SK-N-SH treated with all-trans-retinoic acid at 6 μM for 48 hours (cell line): Measurements from ENCODE around the gene DENR.

Experiments used
- ATAC-seq: fragments of 200-7000 bp; cut with Tn5 transposase; 3 replicates; pipeline ENCODE4 v1.9.1; 2020; ENCODE audit warnings: mild to moderate bottlenecking, moderate library complexity
- ARNTL ChIP-seq: fragments of 450-650 bp; formaldehyde crosslinking; IDR thresholded peaks from 2 replicates; pipeline ENCODE4 v1.5.0; 2020; ENCODE audit warnings: low read depth, mild to moderate bottlenecking, moderate library complexity, borderline replicate concordance
- BACH2 ChIP-seq: fragments of 250-450 bp; sonication (Bioruptor Pico); IDR thresholded peaks from 2 replicates; pipeline ENCODE4 v1.9.0; 2021; ENCODE audit warnings: mild to moderate bottlenecking, borderline replicate concordance
- CSDC2 ChIP-seq: fragments of 250-450 bp; sonication (Bioruptor Pico); IDR thresholded peaks from 2 replicates; pipeline ENCODE4 v1.5.0; 2020; ENCODE audit warnings: mild to moderate bottlenecking, moderate library complexity
- ESRRG ChIP-seq: fragments of 250-450 bp; sonication (Bioruptor Pico); IDR thresholded peaks from 2 replicates; pipeline ENCODE4 v1.6.1; 2021; ENCODE audit warnings: mild to moderate bottlenecking
- GLIS3 ChIP-seq: fragments of 250-450 bp; sonication (Bioruptor Pico); IDR thresholded peaks from 2 replicates; pipeline ENCODE4 v1.5.0; 2020; ENCODE audit warnings: mild to moderate bottlenecking, moderate library complexity
- ISL1 ChIP-seq: fragments of 250-450 bp; sonication (Bioruptor Pico); IDR thresholded peaks from 2 replicates; pipeline ENCODE4 v2.1.2; 2022; ENCODE audit warnings: mild to moderate bottlenecking, moderate library complexity
- PPARA ChIP-seq: fragments of 250-450 bp; sonication (Bioruptor Pico); IDR thresholded peaks from 2 replicates; pipeline ENCODE4 v1.5.0; 2020; ENCODE audit warnings: mild to moderate bottlenecking, borderline replicate concordance
- RARB ChIP-seq: fragments of 250-450 bp; sonication (Bioruptor Pico); IDR thresholded peaks from 2 replicates; pipeline ENCODE4 v1.8.0; 2021; ENCODE audit warnings: mild to moderate bottlenecking, moderate library complexity
- SNAI2 ChIP-seq: fragments of 250-450 bp; sonication (Bioruptor Pico); IDR thresholded peaks from 2 replicates; pipeline ENCODE4 v1.5.0; 2020; ENCODE audit warnings: mild to moderate bottlenecking, moderate library complexity
- TCF4 ChIP-seq: fragments of 250-450 bp; sonication (Bioruptor Pico); IDR thresholded peaks from 2 replicates; pipeline ENCODE4 v1.8.0; 2021; ENCODE audit warnings: mild to moderate bottlenecking, moderate library complexity, borderline replicate concordance
- TOX ChIP-seq: fragments of 250-450 bp; sonication (Bioruptor Pico); IDR thresholded peaks from 2 replicates; pipeline ENCODE4 v1.8.0; 2021; ENCODE audit warnings: mild to moderate bottlenecking, moderate library complexity, borderline replicate concordance
- ZC3H10 ChIP-seq: fragments of 250-450 bp; sonication (Bioruptor Pico); IDR thresholded peaks from 2 replicates; pipeline ENCODE4 v1.5.1; 2021; ENCODE audit warnings: mild to moderate bottlenecking, moderate library complexity
- ZFP30 ChIP-seq: fragments of 450-650 bp; formaldehyde crosslinking; IDR thresholded peaks from 2 replicates; pipeline ENCODE4 v1.5.0; 2022; ENCODE audit warnings: mild to moderate bottlenecking, moderate library complexity
- ZNF565 ChIP-seq: fragments of 450-650 bp; formaldehyde crosslinking; conservative IDR thresholded peaks from 2 replicates; pipeline ENCODE4 v1.5.0; 2020; ENCODE audit warnings: low read depth, mild to moderate bottlenecking, moderate library complexity
- ZNF70 ChIP-seq: fragments of 450-650 bp; formaldehyde crosslinking; IDR thresholded peaks from 2 replicates; pipeline ENCODE4 v1.5.0; 2020; ENCODE audit warnings: mild to moderate bottlenecking, moderate library complexity
- TF ChIP-seq, protein P1 (sequence below): fragments of 250-450 bp; sonication (Bioruptor Pico); IDR thresholded peaks from 2 replicates; pipeline ENCODE4 v1.5.1; 2021; ENCODE audit warnings: mild to moderate bottlenecking, moderate library complexity
- TF ChIP-seq, protein P2 (sequence below): fragments of 250-450 bp; sonication (Bioruptor Pico); IDR thresholded peaks from 2 replicates; pipeline ENCODE4 v1.8.0; 2020; ENCODE audit warnings: mild to moderate bottlenecking, moderate library complexity, borderline replicate concordance
- TF ChIP-seq, protein P3 (sequence below): fragments of 250-450 bp; sonication (Bioruptor Pico); IDR thresholded peaks from 2 replicates; pipeline ENCODE4 v1.8.0; 2021; ENCODE audit warnings: low read depth, mild to moderate bottlenecking, moderate library complexity, borderline replicate concordance
- TF ChIP-seq, protein P4 (sequence below): fragments of 250-450 bp; sonication (Bioruptor Pico); IDR thresholded peaks from 2 replicates; pipeline ENCODE4 v1.5.1; 2020; ENCODE audit warnings: low read depth, mild to moderate bottlenecking, moderate library complexity
- TF ChIP-seq, protein P5 (sequence below): fragments of 250-450 bp; sonication (Bioruptor Pico); IDR thresholded peaks from 2 replicates; pipeline ENCODE4 v1.5.0; 2020; ENCODE audit warnings: mild to moderate bottlenecking, moderate library complexity

The DENR gene

DNA sequence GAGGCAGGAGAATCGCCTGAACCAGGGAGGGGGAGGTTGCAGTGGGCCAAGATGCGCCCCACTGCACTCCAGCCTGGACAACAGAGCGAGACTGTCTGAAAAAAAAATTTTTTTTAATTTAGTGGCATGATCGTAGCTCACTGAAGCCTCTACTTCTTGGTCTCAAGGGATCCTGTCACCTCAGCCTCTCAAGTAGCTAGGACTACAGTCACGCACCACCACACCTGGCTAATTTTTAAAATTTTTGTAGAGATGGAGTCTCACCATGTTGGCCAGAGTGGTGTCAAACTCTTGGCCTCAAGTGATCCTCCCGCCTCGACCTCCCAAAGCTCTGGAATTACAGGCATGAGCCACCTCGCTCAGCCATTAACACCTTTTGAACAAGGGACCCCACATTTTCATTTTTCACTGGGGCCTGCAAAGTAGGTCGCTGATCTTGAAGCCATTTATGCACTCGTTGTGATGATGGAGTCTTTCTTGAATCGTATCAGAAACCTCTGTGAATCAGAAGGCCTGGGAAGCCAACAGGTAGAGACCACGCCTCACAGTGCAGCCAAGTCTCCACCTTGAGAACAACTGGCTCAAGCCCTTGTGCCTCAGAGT, 27.9 kb upstream of the DENR start:
- no peak for TF ChIP-seq ZFP30
- no peak for TF ChIP-seq RARB (CRISPR knock-in tag)
- TF ChIP-seq ESRRG (CRISPR knock-in tag) = no peak
- TF ChIP-seq, protein P1, sequence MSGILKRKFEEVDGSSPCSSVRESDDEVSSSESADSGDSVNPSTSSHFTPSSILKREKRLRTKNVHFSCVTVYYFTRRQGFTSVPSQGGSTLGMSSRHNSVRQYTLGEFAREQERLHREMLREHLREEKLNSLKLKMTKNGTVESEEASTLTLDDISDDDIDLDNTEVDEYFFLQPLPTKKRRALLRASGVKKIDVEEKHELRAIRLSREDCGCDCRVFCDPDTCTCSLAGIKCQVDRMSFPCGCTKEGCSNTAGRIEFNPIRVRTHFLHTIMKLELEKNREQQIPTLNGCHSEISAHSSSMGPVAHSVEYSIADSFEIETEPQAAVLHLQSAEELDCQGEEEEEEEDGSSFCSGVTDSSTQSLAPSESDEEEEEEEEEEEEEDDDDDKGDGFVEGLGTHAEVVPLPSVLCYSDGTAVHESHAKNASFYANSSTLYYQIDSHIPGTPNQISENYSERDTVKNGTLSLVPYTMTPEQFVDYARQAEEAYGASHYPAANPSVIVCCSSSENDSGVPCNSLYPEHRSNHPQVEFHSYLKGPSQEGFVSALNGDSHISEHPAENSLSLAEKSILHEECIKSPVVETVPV = no peak
- no peak for TF ChIP-seq ISL1 (CRISPR knock-in tag)
- TF ChIP-seq, protein P2, sequence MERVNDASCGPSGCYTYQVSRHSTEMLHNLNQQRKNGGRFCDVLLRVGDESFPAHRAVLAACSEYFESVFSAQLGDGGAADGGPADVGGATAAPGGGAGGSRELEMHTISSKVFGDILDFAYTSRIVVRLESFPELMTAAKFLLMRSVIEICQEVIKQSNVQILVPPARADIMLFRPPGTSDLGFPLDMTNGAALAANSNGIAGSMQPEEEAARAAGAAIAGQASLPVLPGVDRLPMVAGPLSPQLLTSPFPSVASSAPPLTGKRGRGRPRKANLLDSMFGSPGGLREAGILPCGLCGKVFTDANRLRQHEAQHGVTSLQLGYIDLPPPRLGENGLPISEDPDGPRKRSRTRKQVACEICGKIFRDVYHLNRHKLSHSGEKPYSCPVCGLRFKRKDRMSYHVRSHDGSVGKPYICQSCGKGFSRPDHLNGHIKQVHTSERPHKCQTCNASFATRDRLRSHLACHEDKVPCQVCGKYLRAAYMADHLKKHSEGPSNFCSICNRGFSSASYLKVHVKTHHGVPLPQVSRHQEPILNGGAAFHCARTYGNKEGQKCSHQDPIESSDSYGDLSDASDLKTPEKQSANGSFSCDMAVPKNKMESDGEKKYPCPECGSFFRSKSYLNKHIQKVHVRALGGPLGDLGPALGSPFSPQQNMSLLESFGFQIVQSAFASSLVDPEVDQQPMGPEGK (CRISPR knock-in tag) = no peak
- TF ChIP-seq ZNF70 (CRISPR knock-in tag) = no peak
- TF ChIP-seq, protein P3, sequence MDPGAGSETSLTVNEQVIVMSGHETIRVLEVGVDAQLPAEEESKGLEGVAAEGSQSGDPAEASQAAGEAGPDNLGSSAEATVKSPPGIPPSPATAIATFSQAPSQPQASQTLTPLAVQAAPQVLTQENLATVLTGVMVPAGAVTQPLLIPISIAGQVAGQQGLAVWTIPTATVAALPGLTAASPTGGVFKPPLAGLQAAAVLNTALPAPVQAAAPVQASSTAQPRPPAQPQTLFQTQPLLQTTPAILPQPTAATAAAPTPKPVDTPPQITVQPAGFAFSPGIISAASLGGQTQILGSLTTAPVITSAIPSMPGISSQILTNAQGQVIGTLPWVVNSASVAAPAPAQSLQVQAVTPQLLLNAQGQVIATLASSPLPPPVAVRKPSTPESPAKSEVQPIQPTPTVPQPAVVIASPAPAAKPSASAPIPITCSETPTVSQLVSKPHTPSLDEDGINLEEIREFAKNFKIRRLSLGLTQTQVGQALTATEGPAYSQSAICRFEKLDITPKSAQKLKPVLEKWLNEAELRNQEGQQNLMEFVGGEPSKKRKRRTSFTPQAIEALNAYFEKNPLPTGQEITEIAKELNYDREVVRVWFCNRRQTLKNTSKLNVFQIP = no peak
- no peak for TF ChIP-seq BACH2 (CRISPR knock-in tag)
- TF ChIP-seq, protein P4, sequence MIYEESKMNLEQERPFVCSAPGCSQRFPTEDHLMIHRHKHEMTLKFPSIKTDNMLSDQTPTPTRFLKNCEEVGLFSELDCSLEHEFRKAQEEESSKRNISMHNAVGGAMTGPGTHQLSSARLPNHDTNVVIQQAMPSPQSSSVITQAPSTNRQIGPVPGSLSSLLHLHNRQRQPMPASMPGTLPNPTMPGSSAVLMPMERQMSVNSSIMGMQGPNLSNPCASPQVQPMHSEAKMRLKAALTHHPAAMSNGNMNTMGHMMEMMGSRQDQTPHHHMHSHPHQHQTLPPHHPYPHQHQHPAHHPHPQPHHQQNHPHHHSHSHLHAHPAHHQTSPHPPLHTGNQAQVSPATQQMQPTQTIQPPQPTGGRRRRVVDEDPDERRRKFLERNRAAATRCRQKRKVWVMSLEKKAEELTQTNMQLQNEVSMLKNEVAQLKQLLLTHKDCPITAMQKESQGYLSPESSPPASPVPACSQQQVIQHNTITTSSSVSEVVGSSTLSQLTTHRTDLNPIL (CRISPR knock-in tag) = no peak
- no peak for TF ChIP-seq ARNTL (CRISPR knock-in tag)
- no peak for TF ChIP-seq ZNF565 (CRISPR knock-in tag)
- TF ChIP-seq GLIS3 (CRISPR knock-in tag) = no peak
- no peak for TF ChIP-seq TCF4 (CRISPR knock-in tag)
- TF ChIP-seq SNAI2 (CRISPR knock-in tag) = no peak
- TF ChIP-seq PPARA = no peak
- TF ChIP-seq ZC3H10 = no peak
- TF ChIP-seq, protein P5, sequence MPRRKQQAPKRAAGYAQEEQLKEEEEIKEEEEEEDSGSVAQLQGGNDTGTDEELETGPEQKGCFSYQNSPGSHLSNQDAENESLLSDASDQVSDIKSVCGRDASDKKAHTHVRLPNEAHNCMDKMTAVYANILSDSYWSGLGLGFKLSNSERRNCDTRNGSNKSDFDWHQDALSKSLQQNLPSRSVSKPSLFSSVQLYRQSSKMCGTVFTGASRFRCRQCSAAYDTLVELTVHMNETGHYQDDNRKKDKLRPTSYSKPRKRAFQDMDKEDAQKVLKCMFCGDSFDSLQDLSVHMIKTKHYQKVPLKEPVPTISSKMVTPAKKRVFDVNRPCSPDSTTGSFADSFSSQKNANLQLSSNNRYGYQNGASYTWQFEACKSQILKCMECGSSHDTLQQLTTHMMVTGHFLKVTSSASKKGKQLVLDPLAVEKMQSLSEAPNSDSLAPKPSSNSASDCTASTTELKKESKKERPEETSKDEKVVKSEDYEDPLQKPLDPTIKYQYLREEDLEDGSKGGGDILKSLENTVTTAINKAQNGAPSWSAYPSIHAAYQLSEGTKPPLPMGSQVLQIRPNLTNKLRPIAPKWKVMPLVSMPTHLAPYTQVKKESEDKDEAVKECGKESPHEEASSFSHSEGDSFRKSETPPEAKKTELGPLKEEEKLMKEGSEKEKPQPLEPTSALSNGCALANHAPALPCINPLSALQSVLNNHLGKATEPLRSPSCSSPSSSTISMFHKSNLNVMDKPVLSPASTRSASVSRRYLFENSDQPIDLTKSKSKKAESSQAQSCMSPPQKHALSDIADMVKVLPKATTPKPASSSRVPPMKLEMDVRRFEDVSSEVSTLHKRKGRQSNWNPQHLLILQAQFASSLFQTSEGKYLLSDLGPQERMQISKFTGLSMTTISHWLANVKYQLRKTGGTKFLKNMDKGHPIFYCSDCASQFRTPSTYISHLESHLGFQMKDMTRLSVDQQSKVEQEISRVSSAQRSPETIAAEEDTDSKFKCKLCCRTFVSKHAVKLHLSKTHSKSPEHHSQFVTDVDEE (CRISPR knock-in tag) = no peak
- TF ChIP-seq TOX (CRISPR knock-in tag) = no peak
- no peak for TF ChIP-seq CSDC2 (CRISPR knock-in tag)
- no peak for ATAC-seq

DNA sequence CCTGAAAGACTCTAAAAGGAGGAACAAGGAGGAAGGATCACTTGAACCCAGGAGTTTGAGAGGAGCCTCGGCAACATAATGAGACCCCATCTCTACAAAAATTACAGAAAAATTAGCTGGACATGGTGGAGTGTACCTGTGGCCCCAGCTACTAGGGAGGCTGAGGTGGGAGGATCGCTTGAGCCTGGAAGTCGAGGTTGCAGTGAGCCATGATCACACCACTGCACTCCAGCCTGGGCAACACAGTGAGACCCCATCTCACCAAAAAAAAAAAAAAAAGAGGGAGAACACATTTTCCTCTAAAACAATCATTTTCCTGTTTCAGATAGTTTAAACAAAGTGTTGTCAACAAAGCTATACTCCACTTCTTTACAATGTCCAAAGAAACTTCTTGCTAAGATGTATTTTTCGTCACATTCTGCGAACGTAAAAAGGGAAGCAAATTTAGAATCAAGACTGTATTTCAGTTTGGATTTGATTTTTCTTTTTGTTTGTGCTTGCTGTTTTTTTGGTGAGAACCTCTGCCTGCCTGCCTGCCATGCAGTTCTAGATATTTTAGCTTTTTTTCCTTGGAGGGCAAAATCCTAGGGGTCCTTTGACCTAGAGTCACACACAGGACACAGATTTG, 27.1 kb upstream of the DENR start:
- TF ChIP-seq ZNF70 (CRISPR knock-in tag) = no peak
- TF ChIP-seq ESRRG (CRISPR knock-in tag) = no peak
- TF ChIP-seq BACH2 (CRISPR knock-in tag) = no peak
- no peak for TF ChIP-seq CSDC2 (CRISPR knock-in tag)
- ATAC-seq = no peak

DNA sequence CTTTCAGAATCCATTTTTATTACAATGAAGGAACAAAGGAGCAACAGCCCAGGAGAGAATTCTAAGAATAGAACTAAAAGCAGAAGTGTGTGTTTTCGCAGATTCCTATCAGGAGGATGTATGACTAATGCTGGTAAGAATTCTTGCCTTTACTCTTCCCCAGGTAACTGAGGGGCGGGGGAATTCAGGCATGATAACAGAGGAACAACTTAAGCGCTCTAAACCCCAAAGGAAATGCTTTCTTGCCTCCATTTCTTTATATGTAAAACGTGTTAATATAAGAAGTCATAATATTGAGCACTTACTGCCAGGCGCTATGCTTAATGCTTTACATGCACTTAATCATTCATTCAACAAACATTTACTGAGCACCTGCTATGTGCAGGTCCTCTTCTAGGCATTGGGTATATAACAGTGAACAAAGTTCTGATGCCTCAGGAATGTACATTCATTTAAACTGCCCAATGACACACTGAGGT, 26.5 kb upstream of the DENR start:
- TF ChIP-seq, protein P2 (CRISPR knock-in tag) = no peak
- TF ChIP-seq ARNTL (CRISPR knock-in tag) (no peak), ISL1 (CRISPR knock-in tag) (no peak)
- no peak for ATAC-seq
